ENCODE measurements around the gene SPACA1. TPM values are rescaled to one million over a fixed set of nuclear protein-coding genes. Genes with fewer than 3 reads are reported as not detected.
"Not testable (repeated sequence)": the region's sequence is repeated elsewhere in the genome, so short reads cannot be mapped to it uniquely, and the experiment has no call there.

The SPACA1 gene, protein sequence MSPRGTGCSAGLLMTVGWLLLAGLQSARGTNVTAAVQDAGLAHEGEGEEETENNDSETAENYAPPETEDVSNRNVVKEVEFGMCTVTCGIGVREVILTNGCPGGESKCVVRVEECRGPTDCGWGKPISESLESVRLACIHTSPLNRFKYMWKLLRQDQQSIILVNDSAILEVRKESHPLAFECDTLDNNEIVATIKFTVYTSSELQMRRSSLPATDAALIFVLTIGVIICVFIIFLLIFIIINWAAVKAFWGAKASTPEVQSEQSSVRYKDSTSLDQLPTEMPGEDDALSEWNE
- polyA plus RNA-seq, result not detected

DNA sequence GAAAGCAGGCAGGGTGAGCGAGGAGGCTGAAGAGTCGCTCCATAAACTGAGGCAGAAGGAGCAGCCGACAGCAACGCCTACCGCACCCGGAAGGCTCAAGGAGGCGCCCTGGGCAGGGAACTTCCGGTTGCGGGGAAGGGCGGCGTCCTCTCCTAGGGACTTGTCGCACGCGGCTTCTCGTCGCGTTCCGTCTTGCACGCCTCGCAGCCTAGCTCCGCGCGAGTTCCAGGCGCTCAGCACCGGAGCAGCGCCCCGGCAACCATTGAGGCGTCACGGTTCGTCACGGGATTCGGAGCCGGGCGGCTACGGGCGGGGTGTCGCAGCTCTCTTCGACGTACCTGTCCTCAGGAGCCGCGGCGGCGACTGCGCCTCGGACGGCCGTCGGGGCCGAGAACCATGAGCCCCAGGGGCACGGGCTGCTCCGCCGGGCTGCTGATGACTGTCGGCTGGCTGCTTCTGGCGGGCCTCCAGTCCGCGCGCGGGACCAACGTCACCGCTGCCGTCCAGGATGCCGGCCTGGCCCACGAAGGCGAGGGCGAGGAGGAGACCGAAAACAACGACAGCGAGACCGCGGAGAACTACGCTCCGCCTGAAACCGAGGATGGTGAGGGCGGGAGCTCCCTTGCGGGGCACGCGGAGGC lies at the start of gene SPACA1:
TSS of gene SPACA1 (plus strand) at position 332 of the 641 bp plus-strand sequence. CDS start at position 397, 65 bp downstream.
- WGBS, 3 donors, result 57 to 61% (median 60%) methylated on average over 72 to 77 of the region's 77 CpGs
- no peak within 1 kb of the TSS for H3K27ac ChIP-seq (ENCODE audit: low read depth, low read length)

DNA sequence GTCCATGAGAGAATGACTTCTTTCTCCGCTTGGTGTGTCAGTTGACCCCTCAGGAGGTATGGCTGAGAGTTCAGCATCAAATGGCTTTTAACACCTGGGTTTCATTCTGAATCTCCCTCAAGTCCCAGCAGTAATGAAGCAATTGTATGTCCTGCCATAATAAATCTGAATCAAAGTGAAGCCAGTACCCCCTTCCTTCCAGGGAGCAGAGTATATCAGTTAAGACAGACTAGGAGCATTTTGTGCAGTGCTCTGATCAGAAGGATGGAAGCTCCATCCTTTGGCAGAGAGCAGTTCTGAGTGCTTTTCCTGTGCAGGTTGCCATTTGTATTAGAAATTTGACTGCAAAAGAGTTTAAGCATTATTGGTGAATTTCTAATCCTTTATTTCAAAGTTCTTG lies 46.9 kb upstream of the SPACA1 start:
- 52 to 95% (median 93%) methylated on average over 1 of the region's 1 CpG for WGBS, 3 donors
- H3K27ac ChIP-seq (ENCODE audit: low read depth, low read length), result no peak overlapping the region

DNA sequence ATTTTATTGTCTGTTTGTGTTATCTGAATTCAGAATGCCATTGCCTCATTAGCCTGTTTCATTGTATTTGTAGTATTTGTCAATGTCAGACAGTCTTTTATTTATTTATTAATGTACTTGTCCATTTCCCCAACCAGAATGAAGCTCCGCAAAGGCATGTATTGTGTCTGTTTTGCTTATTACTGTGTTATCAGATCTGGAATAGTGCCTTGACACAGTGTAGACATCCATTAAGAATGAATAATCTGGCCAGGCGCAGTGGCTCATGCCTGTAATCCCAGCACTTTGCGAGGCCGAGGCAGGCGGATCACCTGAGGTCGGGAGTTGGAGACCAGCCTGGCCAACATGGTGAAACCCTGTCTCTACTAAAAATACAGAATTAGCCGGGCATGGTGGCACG lies 46.4 kb upstream of the SPACA1 start:
- 79 to 91% (median 85%) methylated on average over 8 of the region's 8 CpGs for WGBS, 3 donors
- H3K27ac ChIP-seq (ENCODE audit: low read depth, low read length), result not testable (repeated sequence)

DNA sequence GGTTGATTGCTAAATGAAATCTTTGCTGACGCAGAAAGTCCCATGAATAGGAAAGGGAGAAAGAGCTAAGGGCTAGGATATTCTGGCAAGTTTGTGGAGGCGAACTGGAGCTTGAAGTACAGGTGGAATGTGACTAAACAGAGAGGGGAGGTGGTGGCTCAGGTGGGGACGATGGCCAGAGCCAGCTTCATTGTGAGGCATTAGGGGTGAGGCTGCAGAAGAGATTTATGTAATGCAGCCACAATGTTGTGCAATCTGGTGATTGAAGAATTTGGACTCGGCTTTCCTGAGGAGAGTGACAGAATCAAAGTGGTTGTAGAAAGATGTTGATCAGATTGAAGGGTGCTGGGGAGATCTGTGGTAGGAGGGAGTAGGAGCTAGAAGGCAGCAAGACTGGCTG lies 42.9 kb upstream of the SPACA1 start:
- WGBS, 3 donors, result 45 to 52% (median 50%) methylated on average over 4 of the region's 4 CpGs
- no peak overlapping the region for H3K27ac ChIP-seq (ENCODE audit: low read depth, low read length)

DNA sequence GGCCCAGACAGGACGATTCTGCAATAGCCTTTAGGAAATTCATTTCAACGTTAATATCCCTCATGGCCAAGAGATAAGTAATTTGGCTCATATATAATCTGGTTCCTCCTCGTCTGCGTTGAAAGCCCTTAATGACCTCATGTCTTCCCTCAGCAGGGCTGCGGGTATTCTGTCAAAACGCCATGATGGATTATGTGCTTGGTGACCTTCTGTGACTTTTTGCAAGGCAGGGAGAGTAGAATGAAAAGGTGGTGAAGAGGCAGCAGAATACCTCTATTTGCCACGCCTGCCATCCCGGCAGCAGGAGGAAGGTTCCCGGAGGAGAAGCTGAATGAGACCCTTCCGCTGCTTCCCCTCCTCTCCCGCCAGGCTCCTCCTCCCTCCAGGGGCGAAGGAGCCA lies 41.1 kb upstream of the SPACA1 start:
- 44 to 57% (median 50%) methylated on average over 12 of the region's 12 CpGs for WGBS, 3 donors
- no peak overlapping the region for H3K27ac ChIP-seq (ENCODE audit: low read depth, low read length)

DNA sequence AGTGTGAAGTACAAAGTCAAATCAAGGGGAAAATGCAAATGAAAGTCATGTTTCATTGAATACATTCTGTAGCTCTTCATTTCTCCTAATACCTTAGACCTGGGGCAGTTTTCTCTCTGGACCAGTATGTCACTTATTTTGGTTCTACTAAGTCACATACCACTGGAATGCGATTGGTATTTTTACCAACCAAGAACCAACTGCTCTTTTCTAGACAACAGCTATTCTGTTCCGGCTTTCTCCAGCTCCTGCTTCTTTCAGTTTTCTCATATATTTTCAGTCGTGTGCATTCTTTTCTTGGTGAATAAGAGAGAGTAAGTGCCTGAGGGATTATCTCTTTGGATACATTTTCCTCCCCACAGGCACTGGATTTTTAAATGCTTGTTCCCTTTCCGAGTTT lies 39.2 kb upstream of the SPACA1 start:
- WGBS, 3 donors, result 40 to 46% (median 46%) methylated on average over 4 of the region's 4 CpGs
- no peak overlapping the region for H3K27ac ChIP-seq (ENCODE audit: low read depth, low read length)

DNA sequence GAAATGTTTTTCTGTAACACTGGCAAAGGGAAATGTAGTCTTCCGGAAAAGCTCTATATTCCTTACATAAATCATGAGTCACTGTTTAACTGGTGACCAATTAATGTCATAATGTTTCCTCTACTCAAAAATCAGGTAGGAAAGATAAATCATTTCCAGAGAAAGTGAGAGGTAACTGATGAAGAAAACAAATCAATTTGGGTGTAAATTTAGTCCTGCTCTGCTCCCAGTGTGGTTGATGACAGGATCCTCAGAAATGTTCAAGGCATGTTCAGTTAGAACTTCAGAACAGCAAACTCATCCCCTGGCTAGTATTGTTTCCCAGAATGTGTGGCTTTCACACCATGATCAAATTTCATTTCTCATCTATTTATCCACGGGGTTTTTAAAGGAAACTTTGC lies 38.8 kb upstream of the SPACA1 start:
- no peak overlapping the region for H3K27ac ChIP-seq (ENCODE audit: low read depth, low read length)
- 12 to 28% (median 16%) methylated on average over 2 of the region's 2 CpGs for WGBS, 3 donors

DNA sequence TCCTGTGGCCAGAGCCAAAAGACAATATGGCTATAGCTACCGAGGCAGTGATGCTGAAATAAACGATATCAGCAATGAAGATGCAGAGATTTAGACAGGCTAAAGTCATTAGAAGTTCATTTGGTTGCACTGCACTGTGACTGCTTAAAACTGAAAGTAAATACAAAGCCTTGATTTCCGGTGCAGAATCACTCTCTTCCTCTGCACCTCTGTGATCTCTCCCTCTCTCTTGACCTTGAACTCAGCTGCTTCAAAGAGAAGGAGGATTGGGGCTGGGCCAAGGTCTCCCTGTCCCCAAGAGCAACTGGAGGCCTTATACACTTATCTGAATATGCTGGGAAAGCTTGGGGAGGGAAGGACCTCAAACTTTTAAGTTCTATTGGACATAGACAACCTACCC lies 34.6 kb upstream of the SPACA1 start:
- 48 to 54% (median 48%) methylated on average over 3 of the region's 3 CpGs for WGBS, 3 donors
- no peak overlapping the region for H3K27ac ChIP-seq (ENCODE audit: low read depth, low read length)

DNA sequence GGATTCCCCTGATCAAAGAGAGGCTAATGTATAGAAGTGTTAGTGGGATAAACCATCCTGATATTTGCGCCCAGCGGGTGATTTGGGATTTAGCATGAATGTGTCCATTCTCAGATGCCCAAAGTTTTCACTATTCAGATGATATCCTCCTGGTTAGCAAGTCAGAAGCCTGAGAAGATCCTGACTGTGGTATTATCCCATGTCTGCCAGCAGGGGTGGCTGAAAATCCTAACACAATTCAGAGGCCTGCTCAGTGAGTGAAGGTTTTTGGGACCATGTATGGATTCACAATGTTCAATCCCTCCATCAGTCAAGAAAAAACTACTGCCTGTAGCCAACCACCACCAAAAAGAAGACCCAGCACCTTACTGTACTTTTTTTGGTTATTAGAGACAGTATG lies 34.1 kb upstream of the SPACA1 start:
- 68 to 96% (median 75%) methylated on average over 2 of the region's 2 CpGs for WGBS, 3 donors
- no peak overlapping the region for H3K27ac ChIP-seq (ENCODE audit: low read depth, low read length)

DNA sequence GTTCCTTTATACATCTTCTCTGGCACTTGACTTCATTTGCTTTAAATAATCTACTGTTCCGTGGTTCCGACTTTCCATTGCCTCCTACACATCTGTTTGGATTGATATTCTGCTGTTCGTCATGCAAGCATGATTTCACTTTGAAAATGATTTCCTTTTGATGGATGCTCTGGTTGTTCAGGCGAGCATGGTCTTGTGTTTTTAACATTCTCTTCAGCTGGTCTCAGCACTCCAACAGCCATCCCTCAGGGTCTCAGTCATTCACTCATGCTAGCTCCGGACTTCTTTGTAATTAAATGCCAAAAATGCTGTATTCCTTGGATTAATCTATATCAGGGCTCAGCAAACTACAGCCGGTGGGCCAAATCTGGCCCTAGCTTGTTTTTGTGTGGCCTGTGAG lies 27.2 kb upstream of the SPACA1 start:
- WGBS, 3 donors, result 61 to 70% (median 70%) methylated on average over 6 of the region's 6 CpGs
- no peak overlapping the region for H3K27ac ChIP-seq (ENCODE audit: low read depth, low read length)

DNA sequence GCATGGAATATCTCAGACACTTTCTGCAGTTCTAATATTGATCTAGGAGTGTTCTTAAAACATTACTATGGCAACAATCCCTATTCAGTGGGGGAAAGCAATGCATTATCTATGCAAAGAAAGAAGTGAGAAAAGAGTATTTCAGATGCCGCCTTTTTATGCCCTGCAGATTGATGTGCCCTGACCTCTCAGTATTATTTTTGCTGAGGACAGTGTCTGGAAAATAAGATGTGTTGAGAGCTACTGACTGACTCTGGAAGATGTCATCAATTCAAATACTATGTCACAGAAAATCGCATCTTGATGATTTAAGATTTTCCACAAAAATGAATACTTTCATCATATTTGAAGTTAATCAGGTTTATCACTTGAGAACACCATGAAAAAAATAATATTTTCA lies 22.9 kb upstream of the SPACA1 start:
- no peak overlapping the region for H3K27ac ChIP-seq (ENCODE audit: low read depth, low read length)
- 47 to 79% (median 70%) methylated on average over 2 of the region's 2 CpGs for WGBS, 3 donors

DNA sequence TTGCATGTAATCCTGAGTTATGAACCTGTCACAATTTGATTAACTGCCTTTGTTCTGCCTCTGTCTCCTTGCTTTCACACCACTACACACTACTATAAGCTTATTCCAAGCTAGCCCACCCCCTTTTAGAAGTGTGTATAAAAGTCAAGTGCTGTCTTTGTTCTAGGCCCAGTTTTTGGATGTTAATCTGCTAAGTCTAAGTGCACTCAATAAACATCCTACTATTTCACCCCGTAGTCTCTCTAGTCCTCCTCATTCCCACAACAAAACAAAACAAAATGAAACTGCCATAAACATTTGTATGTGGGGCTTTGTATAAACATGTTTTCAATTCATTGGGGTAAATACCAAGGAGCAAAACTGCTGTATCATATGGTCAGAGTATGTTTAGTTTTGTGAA lies 16.1 kb upstream of the SPACA1 start:
- H3K27ac ChIP-seq (ENCODE audit: low read depth, low read length), result no peak overlapping the region
- 73 to 85% (median 80%) methylated on average over 1 of the region's 1 CpG for WGBS, 3 donors

DNA sequence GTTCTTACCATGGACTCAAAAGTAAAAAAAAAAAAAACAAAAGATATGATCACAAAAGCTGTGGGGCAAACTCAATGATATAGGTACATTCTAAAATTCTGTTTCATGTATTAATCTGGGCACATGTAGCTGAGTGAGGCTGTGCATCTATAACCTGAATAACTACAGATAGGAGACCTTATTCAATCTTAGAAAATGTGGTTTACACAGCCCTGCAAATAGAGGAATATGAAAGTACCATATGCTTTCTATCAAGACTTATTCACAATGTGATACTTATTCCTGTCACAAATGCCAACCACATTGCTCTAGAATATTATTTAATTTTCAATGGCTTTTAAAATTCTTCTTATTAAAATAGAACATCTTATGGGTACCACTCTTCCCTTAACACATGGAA lies 3.1 kb upstream of the SPACA1 start:
- no peak overlapping the region for H3K27ac ChIP-seq (ENCODE audit: low read depth, low read length)

DNA sequence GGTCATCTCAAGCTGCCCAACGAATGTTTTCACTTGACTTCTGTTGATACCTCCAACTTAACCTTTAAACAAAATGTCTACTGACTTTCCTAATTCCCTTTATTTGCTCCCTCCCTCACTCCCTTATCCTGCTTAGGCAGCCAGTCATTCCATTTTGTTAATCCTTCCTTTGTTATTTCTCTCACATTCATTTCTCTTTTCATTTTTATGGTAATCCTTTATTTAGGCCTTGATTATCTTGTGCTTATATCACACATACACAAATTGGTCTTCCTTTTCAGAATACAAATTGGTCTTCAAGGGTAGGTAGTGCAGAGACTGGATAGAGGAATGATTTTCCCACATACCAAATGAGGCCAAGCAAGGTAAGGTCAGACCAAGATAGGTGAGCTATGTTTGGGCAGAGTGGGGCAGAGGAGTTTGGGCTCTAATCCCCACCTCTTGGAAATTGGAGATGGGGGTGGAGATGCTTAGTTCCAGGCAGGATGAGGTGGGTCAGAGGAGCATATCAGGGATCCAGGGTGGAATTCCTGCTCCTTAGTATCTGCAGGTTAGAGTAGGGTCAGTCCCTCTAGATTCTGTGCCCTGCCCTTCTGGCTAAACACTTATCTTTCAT lies 2.0 kb upstream of the SPACA1 start:
- 69 to 88% (median 74%) methylated on average over 1 of the region's 1 CpG for WGBS, 3 donors
- no peak overlapping the region for H3K27ac ChIP-seq (ENCODE audit: low read depth, low read length)

DNA sequence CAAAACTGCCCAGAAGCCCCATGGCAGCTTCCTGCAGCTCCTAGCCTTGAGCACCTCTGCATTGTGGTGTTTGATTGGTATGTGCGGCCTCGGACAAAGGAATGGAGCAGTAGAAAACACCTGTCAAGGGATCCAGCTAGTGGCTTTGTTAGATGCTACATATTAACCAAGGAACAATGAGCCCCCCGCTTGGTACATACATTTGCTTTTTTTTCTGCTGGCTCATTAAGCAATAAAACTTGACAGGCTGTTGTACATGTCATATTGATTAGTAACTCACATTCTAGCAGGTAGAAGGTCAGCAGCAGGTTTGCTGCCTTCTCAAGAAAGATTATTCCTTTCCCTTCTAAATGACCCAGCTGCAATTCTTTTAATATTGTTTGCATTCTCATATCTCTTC lies 937 bp downstream of the SPACA1 start:
- WGBS, 3 donors, result 37 to 88% (median 86%) methylated on average over 3 of the region's 3 CpGs
- H3K27ac ChIP-seq (ENCODE audit: low read depth, low read length), result no peak overlapping the region

DNA sequence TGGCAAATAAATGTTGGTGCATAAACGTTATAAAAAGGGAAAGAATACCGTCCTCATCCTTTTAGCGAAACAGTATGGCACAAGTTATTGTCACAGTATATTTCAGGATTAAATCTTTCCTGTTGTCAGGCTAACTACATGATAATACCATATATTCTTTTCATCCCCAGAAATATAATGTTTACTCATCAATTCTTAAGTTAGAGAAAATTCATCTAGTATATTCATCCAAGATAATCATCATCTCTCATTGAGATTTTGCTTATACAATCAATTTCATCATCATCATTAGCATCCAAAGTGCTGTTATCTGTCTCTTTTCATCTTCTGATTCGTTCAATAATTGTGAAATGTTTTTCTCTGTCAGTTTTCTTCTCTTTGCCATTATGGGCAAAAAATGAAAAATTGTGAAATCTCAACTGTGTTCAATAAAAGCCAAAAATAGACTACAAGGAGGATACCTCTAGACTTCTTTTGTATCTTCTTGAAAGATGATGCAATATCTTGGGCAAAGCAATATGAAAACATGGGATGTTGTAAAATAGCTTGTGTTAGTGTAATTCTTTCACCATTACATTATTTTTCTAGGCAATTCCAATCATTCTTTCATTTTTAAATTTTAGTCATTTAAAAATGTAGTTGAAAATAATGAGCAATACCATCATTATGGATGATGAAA lies 2.6 kb downstream of the SPACA1 start:
- no peak overlapping the region for H3K27ac ChIP-seq (ENCODE audit: low read depth, low read length)
- 75 to 77% (median 76%) methylated on average over 4 of the region's 4 CpGs for WGBS, 3 donors

DNA sequence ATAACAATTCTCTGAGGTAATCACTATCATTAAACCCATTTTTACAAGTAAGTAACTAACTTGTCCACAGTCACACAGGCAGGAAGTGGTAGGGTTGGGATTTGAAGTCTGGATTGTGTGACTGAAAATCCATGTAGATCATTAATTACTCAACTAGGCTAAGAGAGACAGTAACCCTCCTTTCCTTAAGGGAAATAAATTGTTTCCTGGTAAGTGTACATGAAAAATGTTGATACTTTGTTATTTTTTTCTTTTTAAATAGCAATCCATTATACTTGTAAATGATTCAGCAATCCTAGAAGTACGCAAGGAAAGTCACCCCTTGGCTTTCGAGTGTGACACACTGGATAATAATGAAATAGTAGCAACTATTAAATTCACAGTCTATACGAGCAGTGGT lies 11.6 kb downstream of the SPACA1 start:
- 31 to 73% (median 68%) methylated on average over 3 of the region's 3 CpGs for WGBS, 3 donors
- H3K27ac ChIP-seq (ENCODE audit: low read depth, low read length), result no peak overlapping the region

DNA sequence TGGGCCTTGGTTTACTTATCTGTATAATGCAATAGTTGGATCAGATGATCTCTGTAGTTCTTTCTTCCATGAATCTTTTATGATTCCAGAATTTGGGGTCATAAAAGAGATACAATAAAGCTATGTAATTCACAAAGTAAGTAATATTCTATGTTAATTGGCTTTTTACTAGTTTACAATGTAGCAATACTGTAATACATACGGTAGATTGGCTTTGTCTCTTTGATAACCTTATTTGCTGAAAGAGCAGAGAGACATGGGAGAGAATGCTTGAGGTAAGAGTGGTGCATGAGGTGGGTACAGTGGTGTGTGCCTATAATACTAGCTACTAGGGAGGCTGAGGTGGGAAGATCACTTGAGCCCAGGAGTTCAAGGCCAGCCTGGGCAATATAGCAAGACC lies 14.7 kb downstream of the SPACA1 start:
- WGBS, 3 donors, result 85 to 94% (median 91%) methylated on average over 1 of the region's 1 CpG
- H3K27ac ChIP-seq (ENCODE audit: low read depth, low read length), result no peak overlapping the region

DNA sequence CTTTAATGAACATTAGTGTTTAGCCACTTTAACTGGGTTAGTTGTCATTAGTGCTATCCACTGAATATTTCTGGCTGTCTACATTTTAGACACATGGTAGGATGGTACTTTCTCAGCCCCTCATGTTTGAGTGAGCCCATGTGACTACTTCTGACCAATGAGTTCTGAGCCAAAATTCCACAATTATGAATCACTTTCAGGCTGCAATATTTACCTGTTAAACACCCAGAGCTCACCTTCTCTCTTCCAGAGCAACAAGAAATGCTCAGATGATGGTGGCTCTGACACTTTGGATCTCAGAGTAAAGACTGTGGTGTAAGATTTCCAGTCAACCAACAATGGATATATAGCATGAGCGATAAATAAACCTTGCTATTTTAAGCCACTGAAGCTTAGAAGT lies 24.8 kb downstream of the SPACA1 start:
- no peak overlapping the region for H3K27ac ChIP-seq (ENCODE audit: low read depth, low read length)
- WGBS, 3 donors, result 88 to 95% (median 91%) methylated on average over 1 of the region's 1 CpG
